Mucosa of descending colon (tissue), 3 donors: ENCODE measurements around the gene PHOSPHO2. TPM values are rescaled to one million over a fixed set of nuclear protein-coding genes. Genes with fewer than 3 reads are reported as not detected.

Experiments
- ATAC-seq: fragments of 200-7000 bp; cut with Tn5 transposase; one replicate; pipeline ENCODE4 v1.9.1; 2020; ENCODE audit warnings: mild to moderate bottlenecking, moderate library complexity
- DNase-seq, 3 donors: peaks; one replicate each; pipeline ENCODE4 v3.0.0-alpha.2; 2020
- H3K36me3 ChIP-seq: fragments of 200-600 bp; one replicate; pipeline ENCODE4 v1.8.0; 2021; ENCODE audit warnings: low read depth, mild to moderate bottlenecking
- H3K4me1 ChIP-seq: fragments of 200-600 bp; one replicate; pipeline ENCODE4 v1.8.0; 2021; ENCODE audit warnings: low read depth, mild to moderate bottlenecking
- H3K4me3 ChIP-seq: fragments of 200-600 bp; one replicate; pipeline ENCODE4 v1.8.0; 2021; ENCODE audit warnings: mild to moderate bottlenecking
- H3K9me3 ChIP-seq: fragments of 200-600 bp; one replicate; pipeline ENCODE4 v1.8.0; 2021; ENCODE audit warnings: mild to moderate bottlenecking
- intact Hi-C, 2 donors: fragments of 100-400 bp; cut with DNase I in 1 of 2; cut with micrococcal nuclease in 1 of 2; formaldehyde crosslinking; loops; one replicate each; pipeline versions ENCODE4 v1.11.0 to v1.11.1; 2022; cut with DNase I, micrococcal nuclease
- total RNA-seq, 3 donors: library from RNA; stranded (reverse); fragmentation: NEBNext Ultra II Directional in 2 of 3; extraction: Animal tissue kit (Norgen Biotek cat#: 25700) in 2 of 3; gene quantifications; one replicate each; pipeline versions ENCODE4 v1.2.1 to v1.2.4, GENCODE V29; 2021 to 2023
- TF ChIP-seq, protein P1 (sequence below): fragments of 200-600 bp; IDR thresholded peaks from one replicate; pipeline ENCODE4 v1.8.0; 2022; ENCODE audit warnings: antibody characterized with exemption, mild to moderate bottlenecking
- donor health status: DM: no; HTN: no; CAD: no; lungs with moderate emphysema.
- donor health status: DM: no; HTN: no; CAD: no.
- donor health status: DM: no; HTN: yes; CAD: no.

PHOSPHO2 gene
- total RNA-seq, 3 donors from 2014 or later: 7.3 to 11.4 (median 10.7) TPM

GRCh38 chr2:169664978-169665930, 29.0 kb upstream of the PHOSPHO2 start:
- intact Hi-C loops: no loop called here
- no peak overlapping the region for H3K4me3 ChIP-seq
- H3K9me3 ChIP-seq: no peaks in the 10 kb centered on the region
- DNase-seq: no peak
- TF ChIP-seq, protein P1, sequence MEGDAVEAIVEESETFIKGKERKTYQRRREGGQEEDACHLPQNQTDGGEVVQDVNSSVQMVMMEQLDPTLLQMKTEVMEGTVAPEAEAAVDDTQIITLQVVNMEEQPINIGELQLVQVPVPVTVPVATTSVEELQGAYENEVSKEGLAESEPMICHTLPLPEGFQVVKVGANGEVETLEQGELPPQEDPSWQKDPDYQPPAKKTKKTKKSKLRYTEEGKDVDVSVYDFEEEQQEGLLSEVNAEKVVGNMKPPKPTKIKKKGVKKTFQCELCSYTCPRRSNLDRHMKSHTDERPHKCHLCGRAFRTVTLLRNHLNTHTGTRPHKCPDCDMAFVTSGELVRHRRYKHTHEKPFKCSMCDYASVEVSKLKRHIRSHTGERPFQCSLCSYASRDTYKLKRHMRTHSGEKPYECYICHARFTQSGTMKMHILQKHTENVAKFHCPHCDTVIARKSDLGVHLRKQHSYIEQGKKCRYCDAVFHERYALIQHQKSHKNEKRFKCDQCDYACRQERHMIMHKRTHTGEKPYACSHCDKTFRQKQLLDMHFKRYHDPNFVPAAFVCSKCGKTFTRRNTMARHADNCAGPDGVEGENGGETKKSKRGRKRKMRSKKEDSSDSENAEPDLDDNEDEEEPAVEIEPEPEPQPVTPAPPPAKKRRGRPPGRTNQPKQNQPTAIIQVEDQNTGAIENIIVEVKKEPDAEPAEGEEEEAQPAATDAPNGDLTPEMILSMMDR: no peak
- ATAC-seq: no peak
- H3K36me3 ChIP-seq: no peaks in the 10 kb centered on the region
- H3K4me1 ChIP-seq: no peaks in the 10 kb centered on the region

GRCh38 chr2:169667583-169667982, 26.7 kb upstream of the PHOSPHO2 start:
- Histone ChIP-seq H3K4me1 (no peaks in the 10 kb centered on the region), H3K36me3 (no peaks in the 10 kb centered on the region), H3K9me3 (no peaks in the 10 kb centered on the region), H3K4me3 (no peak overlapping the region)
- ATAC-seq (no peak), DNase-seq (no peak)
- intact Hi-C loops: no loop called here
- TF ChIP-seq, protein P1: no peak

- Histone ChIP-seq H3K9me3 (no peaks in the 10 kb centered on the region), H3K36me3 (no peaks in the 10 kb centered on the region), H3K4me3 (no peak overlapping the region), H3K4me1 (no peaks in the 10 kb centered on the region)
- DNase-seq: no peak
- intact Hi-C loops: no loop called here
- no peak for ATAC-seq
- TF ChIP-seq, protein P1: no peak
Measured at GRCh38 chr2:169670215-169670651, 24.0 kb upstream of the PHOSPHO2 start.

DNA sequence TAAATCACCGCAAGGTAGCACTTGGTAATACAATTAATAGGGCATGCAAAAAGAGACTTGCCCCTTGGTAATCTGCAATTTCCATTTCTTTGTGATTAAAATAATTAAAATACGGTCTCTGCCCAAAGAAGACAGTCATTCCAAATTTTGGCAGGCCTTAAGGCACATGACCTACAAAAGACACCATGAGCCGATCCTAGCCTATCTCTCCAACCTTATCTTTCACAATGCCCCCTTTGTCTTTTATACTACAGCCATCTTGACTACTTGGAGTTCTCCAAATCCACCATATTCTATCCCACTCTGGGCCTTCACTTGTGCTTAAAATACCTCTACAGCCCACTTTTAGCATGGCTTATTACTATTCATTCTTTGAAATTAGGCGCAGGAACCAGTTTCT, 23.3 kb upstream of the PHOSPHO2 start:
- Histone ChIP-seq H3K4me1 (no peaks in the 10 kb centered on the region), H3K36me3 (no peaks in the 10 kb centered on the region), H3K9me3 (no peaks in the 10 kb centered on the region), H3K4me3 (no peak overlapping the region)
- intact Hi-C loops: no loop called here
- TF ChIP-seq, protein P1: no peak
- DNase-seq (no peak), ATAC-seq (no peak)

- no peaks in the 10 kb centered on the region for H3K9me3 ChIP-seq
- no peaks in the 10 kb centered on the region for H3K4me1 ChIP-seq
- intact Hi-C loops: no loop called here
- no peak overlapping the region for H3K4me3 ChIP-seq
- TF ChIP-seq, protein P1: no peak
- no peak for ATAC-seq
- no peak for DNase-seq
- H3K36me3 ChIP-seq: no peaks in the 10 kb centered on the region
Measured at GRCh38 chr2:169672406-169672805, 21.9 kb upstream of the PHOSPHO2 start.
